COLO668 (cell line): ENCODE results near the gene AIMP2.
"Not testable (repeated sequence)": the region's sequence is repeated elsewhere in the genome, so short reads cannot be mapped to it uniquely, and the experiment has no call there.

ENCODE experiments used
- DNase-seq: peaks from one replicate; lab custom pipeline; 2025; ENCODE audit not compliant: unreplicated experiment; lab: John Stamatoyannopoulos, UW

The AIMP2 gene

GRCh38 chr7:6026011-6026819 is 17.1 kb downstream of the AIMP2 start:
- DNase-seq, result peak; percentile 86

- no peak for DNase-seq
Measured at GRCh38 chr7:6026820-6027311, 17.8 kb downstream of the AIMP2 start.

DNA sequence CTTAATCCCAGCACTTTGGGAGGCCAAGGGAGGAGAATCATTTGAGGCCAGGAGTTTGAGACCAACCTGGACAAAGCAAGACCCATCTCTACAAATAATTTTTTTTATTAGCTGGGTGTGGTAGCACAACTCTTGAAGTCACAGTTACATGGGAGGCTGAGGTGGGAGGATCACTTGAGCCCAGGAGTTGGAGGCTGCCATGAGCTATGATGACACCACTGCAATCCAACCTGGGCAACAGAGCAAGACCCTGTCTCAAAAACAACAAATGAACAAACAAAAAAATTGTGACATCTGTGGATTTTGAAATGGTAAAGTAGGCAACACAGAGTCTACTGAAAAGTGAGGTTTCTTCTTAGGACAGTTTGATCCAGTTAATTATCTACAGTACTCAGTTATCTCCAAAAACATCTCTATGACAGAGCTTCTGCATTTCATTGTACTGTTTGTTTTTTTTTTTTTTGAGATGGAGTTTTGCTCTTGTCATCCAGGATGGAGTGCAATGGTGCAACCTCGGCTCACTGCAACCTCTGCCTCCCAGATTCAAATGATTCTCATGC is 18.8 kb downstream of the AIMP2 start:
- DNase-seq, result no peak

DNA sequence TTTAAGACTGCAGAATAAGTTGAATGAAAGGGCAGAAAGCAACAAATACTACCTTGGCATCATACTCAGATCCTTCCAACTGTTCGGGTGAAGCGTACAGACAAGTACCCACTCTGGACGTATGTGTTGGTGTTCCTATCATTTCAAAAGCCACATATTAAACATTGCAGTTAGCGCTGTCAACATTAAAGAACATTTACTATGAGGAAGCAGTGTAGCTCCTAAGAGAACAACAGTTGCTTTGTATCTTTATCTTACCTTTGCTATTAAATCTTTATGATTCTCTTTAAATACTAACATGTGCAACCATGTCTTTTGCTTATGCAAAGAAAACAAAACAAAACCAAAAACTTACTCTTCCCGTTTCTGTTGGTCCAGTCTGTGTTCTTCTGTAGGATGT is 19.5 kb downstream of the AIMP2 start:
- DNase-seq, result no peak

DNA sequence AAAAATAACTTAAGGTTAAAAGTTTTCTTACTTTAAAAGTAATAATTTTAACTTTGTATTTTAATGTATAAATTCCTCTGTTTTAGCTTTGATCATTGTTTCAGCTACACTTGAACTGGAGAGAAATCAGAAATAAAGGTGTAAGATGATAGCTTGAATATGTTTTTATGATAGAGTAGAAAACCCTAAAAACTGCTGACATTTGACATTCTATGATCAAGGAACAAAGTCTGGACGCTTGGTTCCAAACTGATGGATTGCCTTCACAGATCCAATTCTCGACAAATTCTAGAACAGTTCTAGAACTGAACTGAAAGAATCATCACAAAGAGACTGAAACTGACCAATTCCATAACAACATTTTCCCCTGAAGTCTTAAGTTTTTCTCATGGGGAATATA is 21.9 kb downstream of the AIMP2 start, which contains the start of gene ANKRD61:
ANKRD61 (plus strand) TSS at position 389 of the 400 bp plus-strand sequence; CDS start at position 389, 0 bp downstream.
- DNase-seq, result no peak

DNA sequence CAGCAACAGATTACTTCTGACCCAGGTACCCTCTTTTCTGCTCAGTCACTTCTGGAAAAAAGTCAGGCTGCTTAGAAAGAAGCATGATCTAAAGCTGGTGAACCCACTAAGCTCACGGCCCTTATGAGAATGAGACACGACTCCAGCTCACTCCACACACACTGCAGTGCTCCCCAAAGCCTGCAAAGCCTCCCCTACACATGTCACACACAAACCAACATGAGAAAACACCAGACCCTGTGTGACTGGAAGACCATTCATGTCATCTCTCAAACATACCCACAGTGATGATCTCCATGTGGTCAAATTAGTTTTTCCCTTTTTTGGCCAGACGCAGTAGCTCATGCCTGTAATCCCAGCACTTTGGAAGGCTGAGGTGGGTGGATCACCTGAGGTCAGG is 22.5 kb downstream of the AIMP2 start:
- no peak for DNase-seq

DNA sequence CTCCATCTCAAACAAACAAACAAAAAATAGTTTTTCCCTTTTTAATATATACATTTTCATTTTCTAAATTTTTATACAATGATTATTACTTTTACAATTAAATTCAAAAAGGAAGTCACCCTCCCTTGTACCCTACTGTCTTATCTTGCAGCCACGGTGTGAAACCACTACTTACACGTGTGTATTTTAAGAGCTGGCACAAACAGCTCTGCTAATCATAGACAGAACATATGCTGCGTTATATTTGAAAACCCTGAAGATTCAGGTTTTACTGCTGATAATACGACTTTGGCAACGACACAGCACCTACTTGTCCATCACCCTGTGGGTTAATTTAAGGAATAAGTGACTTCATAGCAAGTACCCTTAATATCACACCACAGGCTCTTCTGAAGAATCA is 23.1 kb downstream of the AIMP2 start:
- DNase-seq, result no peak

DNA sequence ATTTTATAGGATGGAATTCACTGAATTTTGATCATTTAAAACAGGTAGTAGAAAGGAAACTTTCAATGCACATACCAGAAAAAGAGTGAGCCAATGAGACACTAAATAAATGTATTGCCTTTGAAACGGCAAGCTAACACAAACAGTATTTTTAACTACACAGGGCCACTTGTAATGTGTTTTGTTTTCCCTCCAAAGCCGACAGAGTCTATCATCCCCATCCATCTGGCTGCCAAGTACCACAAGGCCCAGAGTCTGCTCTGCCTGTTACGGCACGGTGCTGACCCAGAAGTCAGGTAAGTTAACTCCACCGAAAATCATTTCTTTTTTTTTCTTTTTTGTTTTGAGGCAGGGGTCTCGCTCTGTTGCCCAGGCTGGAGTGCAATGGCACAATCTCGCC is 23.6 kb downstream of the AIMP2 start:
- DNase-seq, result no peak

- DNase-seq, result no peak
Measured at GRCh38 chr7:6035165-6035564, 26.1 kb downstream of the AIMP2 start.

DNA sequence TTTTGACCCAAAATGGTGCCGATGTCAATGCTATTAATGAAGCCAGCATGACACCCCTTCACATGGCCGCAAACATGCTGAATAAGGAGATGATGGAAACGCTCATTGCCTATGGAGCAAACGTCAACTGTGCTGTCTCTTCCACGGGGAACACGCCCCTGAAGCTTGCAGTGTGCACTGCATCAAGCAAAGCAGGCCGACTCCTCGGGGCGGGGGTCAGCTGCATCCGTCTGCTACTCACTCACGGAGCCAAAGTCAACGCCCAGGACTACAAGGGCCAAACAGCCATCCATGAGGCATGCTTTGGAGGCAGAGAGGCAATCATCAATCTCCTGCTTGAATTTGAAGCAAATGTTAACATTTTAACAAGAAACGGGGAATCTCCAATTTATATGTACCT is 26.6 kb downstream of the AIMP2 start:
- no peak for DNase-seq

DNA sequence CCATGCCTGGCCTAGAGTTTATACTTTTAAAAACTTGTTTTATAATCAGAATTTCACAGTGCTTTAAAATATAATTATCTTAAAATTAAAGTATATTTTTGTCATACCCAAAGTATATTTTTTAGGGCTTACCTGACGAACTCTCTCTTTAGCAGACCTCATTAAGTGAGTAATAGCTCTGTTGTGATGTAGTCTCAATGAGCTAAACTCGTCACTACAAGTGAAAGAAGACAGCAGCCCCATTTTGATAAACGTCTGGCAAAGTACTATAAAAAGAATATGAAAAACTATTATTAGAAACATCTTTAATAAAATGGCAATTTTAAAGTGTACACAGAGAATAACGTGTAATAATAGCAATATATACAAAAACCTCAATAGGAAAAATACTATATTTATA is 40.7 kb downstream of the AIMP2 start:
- DNase-seq, result no peak

GRCh38 chr7:6051185-6051584 is 42.1 kb downstream of the AIMP2 start:
- DNase-seq, result not testable (repeated sequence)

GRCh38 chr7:6056616-6057015 is 47.5 kb downstream of the AIMP2 start:
- DNase-seq, result no peak

DNA sequence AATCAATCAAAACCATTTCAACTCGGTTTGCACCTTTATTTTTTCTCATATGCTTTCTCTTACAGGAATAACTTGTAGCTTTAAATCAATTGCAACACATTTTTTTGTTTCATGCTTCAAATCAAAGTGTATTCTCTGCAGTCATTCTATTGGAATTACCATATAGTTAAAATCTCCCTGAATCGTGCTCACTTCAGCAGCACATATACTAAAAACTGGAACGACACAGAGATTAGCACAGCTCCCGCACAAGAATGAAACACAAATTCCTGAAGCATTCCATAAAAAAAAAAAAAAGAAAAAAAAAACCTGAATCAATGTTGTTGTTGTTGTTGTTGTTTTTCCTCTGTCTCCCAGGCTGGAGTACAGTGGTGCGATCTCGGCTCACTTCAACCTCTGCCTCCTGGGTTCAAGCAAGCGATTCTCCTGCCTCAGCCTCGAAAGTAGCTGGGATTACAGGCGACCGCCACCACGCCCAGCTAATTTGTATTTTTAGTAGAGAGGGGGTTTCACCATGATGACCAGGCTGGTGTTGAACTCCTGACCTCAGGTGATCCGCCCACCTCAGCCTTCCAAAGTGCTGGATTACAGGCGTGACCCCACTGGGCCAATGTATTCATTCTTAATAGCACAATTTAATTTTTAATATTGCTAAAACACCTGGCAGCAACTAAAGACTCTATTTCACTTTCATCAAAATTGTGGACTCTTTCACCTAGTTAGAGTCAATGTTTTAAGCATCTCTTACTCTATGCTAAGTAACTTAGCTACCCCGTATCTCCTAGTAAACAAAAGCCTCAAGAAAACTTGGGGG is 48.5 kb downstream of the AIMP2 start:
- no peak for DNase-seq

- not testable (repeated sequence) for DNase-seq
Measured at GRCh38 chr7:6059941-6060340, 50.9 kb downstream of the AIMP2 start.

- DNase-seq, result no peak
Measured at GRCh38 chr7:6071406-6071805, 62.3 kb downstream of the AIMP2 start.
